ENCODE measurements around the gene ACACA. TPM values are rescaled to one million over a fixed set of nuclear protein-coding genes. Genes with fewer than 3 reads are reported as not detected.
A peak's percentile ranks its signal among the peaks of the same experiment; 100 is the strongest.
"Not testable (repeated sequence)": the region's sequence is repeated elsewhere in the genome, so short reads cannot be mapped to it uniquely, and the experiment has no call there.

The ACACA gene
- total RNA-seq, 2 experiments from 2014 or later = 38.6 to 46.3 TPM

- H3K27me3 Mint-ChIP-seq = no peaks in the 10 kb centered on the region
- H3K27ac Mint-ChIP-seq = no peak overlapping the region
- H3K9me3 Mint-ChIP-seq = no peaks in the 10 kb centered on the region
- peaks cover 20% of the 10 kb centered on the region for H3K36me3 Mint-ChIP-seq (ENCODE audit: low read depth)
- ChIA-PET CTCF (interaction anchor here (1.3 kb wide), 1 partner anchor 561 kb away, joined by 3 read pairs; no protein-coding TSS in a partner anchor), POLR2A (no interaction called here)
- no peak overlapping the region for H3K4me3 Mint-ChIP-seq
- H3K4me1 Mint-ChIP-seq = no peaks in the 10 kb centered on the region
- DNase-seq = no peak
Observed at GRCh38 chr17:37164057-37164456, 242.6 kb downstream of the ACACA start.

DNA sequence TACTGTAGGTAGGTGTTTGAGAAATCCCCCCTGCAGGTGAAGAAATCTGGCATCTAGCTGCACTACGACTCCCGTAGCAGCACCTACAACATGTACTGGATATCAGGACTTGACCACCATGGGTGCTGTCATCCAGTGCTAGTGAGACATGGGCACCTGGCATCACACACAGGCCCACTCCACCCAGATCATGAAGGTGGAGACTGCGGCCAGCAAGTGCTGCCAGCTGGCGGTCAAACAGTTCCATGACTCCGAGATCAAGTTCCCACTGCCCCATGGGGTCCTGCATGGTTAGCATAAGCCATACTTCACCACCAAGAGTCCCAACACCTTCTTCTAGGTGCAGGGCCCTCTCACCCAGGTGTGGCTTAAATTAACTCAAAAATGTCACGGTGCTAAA lies 243.8 kb downstream of the ACACA start:
- Mint-ChIP-seq H3K4me1 (no peaks in the 10 kb centered on the region), H3K27me3 (no peaks in the 10 kb centered on the region), H3K4me3 (no peak overlapping the region), H3K36me3 (ENCODE audit: low read depth) (peaks cover 24% of the 10 kb centered on the region), H3K27ac (no peak overlapping the region), H3K9me3 (no peaks in the 10 kb centered on the region)
- ChIA-PET POLR2A (no interaction called here), CTCF (no interaction called here)
- DNase-seq = no peak

GRCh38 chr17:37160944-37161343 lies 245.7 kb downstream of the ACACA start:
- no peak for DNase-seq
- Mint-ChIP-seq H3K36me3 (ENCODE audit: low read depth) (peaks cover 28% of the 10 kb centered on the region), H3K9me3 (no peaks in the 10 kb centered on the region), H3K27me3 (no peaks in the 10 kb centered on the region), H3K4me3 (no peak overlapping the region), H3K27ac (no peak overlapping the region), H3K4me1 (no peaks in the 10 kb centered on the region)
- ChIA-PET CTCF (no interaction called here), POLR2A (no interaction called here)

DNA sequence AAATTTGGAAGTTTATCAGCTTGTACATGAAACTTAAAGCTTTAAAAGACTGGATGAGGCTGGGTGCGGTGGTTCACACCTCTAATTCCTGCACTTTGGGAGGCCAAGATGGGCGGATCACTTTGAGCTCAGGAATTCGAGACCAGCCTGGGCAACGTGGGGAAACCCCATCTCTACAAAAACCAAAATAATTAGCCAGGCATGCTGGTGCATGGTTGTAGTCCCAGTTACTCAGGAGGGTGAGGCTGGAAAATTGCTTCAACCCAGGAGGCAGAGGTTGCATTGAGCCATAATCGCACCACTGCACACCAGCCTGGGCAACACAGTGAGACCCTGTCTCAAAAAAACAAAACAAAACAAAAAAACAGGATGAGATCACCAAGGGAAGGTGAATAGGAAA lies 248.3 kb downstream of the ACACA start:
- Mint-ChIP-seq H3K27me3 (no peaks in the 10 kb centered on the region), H3K27ac (no peak overlapping the region), H3K4me3 (no peak overlapping the region), H3K9me3 (no peaks in the 10 kb centered on the region), H3K4me1 (no peaks in the 10 kb centered on the region), H3K36me3 (ENCODE audit: low read depth) (peaks cover 28% of the 10 kb centered on the region)
- ChIA-PET POLR2A (no interaction called here), CTCF (no interaction called here)
- no peak for DNase-seq

DNA sequence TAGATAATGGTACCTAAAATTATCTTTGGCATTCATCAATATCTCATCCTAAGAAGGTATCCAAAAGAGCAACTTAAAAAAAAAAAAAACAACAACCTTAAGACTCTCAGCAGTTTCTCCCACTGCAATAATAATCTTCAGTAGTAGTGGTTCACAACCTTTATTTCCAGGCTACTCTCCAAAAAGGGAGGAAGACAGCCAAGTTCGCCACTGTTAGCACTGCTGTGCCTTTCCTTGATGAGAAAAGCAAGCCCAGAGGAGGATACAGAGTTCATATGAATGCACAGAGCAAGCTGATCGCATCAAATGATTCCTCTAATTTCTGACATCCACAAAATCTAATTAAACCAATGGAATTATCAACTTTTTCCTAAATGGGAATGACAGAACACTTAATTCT lies 258.5 kb downstream of the ACACA start:
- ChIA-PET POLR2A (interaction anchor here (1.0 kb wide), 1 partner anchor 10 kb away, joined by 6 read pairs; no protein-coding TSS in a partner anchor), CTCF (interaction anchor here (1.0 to 1.1 kb wide), 2 partner anchors 27 to 522 kb away, joined by 3 read pairs; no protein-coding TSS in a partner anchor)
- Mint-ChIP-seq H3K27ac (no peak overlapping the region), H3K4me1 (peaks cover 15% of the 10 kb centered on the region), H3K27me3 (no peaks in the 10 kb centered on the region), H3K9me3 (no peaks in the 10 kb centered on the region), H3K4me3 (no peak overlapping the region), H3K36me3 (ENCODE audit: low read depth) (peaks cover 20% of the 10 kb centered on the region)
- no peak for DNase-seq

- no peak for DNase-seq
- Mint-ChIP-seq H3K9me3 (no peaks in the 10 kb centered on the region), H3K4me1 (peaks cover 15% of the 10 kb centered on the region), H3K27ac (peak overlapping the region; percentile 53), H3K36me3 (ENCODE audit: low read depth) (peaks cover 18% of the 10 kb centered on the region), H3K4me3 (no peak overlapping the region), H3K27me3 (no peaks in the 10 kb centered on the region)
- CTCF ChIA-PET = interaction anchor here (1.1 kb wide), 2 partner anchors 28 to 100 kb away, joined by 3 read pairs; no protein-coding TSS in a partner anchor
- POLR2A ChIA-PET = interaction anchor here (1.0 kb wide), 1 partner anchor 9 kb away, joined by 6 read pairs; no protein-coding TSS in a partner anchor
Observed at GRCh38 chr17:37147301-37147812, 259.3 kb downstream of the ACACA start.

GRCh38 chr17:37146086-37147064 lies 260.3 kb downstream of the ACACA start:
- no peak overlapping the region for H3K4me3 Mint-ChIP-seq
- H3K4me1 Mint-ChIP-seq = peaks cover 15% of the 10 kb centered on the region
- H3K27me3 Mint-ChIP-seq = no peaks in the 10 kb centered on the region
- peaks cover 15% of the 10 kb centered on the region for H3K36me3 Mint-ChIP-seq (ENCODE audit: low read depth)
- ChIA-PET POLR2A (no interaction called here), CTCF (interaction anchor here (1.1 kb wide), 1 partner anchor 99 kb away, joined by 3 read pairs; no protein-coding TSS in a partner anchor)
- H3K27ac Mint-ChIP-seq = no peak overlapping the region
- H3K9me3 Mint-ChIP-seq = no peaks in the 10 kb centered on the region
- no peak for DNase-seq

- ChIA-PET POLR2A (no interaction called here), CTCF (no interaction called here)
- peaks cover 15% of the 10 kb centered on the region for H3K4me1 Mint-ChIP-seq
- no peak overlapping the region for H3K27ac Mint-ChIP-seq
- H3K4me3 Mint-ChIP-seq = no peak overlapping the region
- no peaks in the 10 kb centered on the region for H3K9me3 Mint-ChIP-seq
- peaks cover 12% of the 10 kb centered on the region for H3K36me3 Mint-ChIP-seq (ENCODE audit: low read depth)
- H3K27me3 Mint-ChIP-seq = no peaks in the 10 kb centered on the region
- no peak for DNase-seq
Observed at GRCh38 chr17:37144075-37144701, 262.4 kb downstream of the ACACA start.

DNA sequence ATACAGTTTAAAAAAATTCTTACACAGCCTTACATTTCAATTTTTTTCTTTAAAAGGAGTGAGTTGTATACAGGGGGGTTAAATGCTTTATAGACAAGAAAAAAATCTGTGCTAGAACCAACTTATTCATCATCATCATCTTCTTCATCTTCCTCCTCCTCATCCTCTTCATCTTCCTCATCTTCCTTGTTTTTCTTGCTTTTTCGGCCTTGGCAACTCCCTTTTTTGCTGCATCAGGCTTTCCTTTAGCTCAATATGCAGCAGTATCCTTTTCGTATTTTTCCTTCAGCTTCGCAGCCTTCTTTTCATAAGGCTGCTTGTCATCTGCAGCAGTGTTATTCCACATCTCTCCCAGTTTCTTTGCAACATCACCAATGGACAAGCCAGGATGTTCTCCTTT lies 263.1 kb downstream of the ACACA start:
- H3K36me3 Mint-ChIP-seq (ENCODE audit: low read depth) = peaks cover 12% of the 10 kb centered on the region
- H3K9me3 Mint-ChIP-seq, POLR2A ChIA-PET: not testable (repeated sequence)

DNA sequence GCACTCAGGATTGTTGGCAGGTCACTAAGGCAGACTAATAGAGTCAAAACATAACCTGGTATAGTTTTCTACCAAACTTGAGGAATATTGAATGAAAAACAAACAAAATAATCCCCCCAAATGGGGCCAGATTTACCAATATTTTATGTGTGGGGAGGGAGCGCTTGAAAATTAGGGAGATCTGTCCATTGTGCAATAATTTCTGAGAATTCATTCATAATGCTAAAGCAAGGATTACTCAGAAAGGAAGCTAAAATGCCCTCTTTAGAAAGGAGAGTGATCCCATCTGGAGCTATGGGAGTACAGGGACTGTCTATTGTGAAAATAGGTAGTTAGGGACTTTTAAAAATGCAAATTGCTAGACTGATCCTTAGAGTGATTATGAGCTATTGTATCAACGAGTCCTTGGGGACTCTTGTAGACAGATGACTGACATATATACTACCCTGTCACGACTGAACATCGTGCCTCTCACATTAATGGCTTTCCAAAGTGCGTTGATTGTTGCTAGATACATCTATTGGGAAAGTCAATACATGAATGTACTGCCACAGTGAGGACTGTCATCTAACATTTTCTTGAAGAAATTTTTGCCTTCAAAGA lies 264.2 kb downstream of the ACACA start:
- H3K36me3 Mint-ChIP-seq (ENCODE audit: low read depth) = peaks cover 12% of the 10 kb centered on the region
- ChIA-PET CTCF (interaction anchor here (0.6 to 1.0 kb wide), 2 partner anchors 97 to 515 kb away, joined by 3 read pairs; no protein-coding TSS in a partner anchor), POLR2A (no interaction called here)
- peaks cover 8% of the 10 kb centered on the region for H3K4me1 Mint-ChIP-seq
- DNase-seq = no peak
- no peak overlapping the region for H3K4me3 Mint-ChIP-seq
- H3K27ac Mint-ChIP-seq = no peak overlapping the region
- H3K9me3 Mint-ChIP-seq = no peaks in the 10 kb centered on the region
- no peaks in the 10 kb centered on the region for H3K27me3 Mint-ChIP-seq

More for the DNA sequence above, 263.1 kb downstream of the ACACA start:
- DNase-seq, CTCF ChIA-PET, H3K27me3 Mint-ChIP-seq, H3K27ac Mint-ChIP-seq, H3K4me3 Mint-ChIP-seq: not testable (repeated sequence)
- H3K4me1 Mint-ChIP-seq = peaks cover 15% of the 10 kb centered on the region

GRCh38 chr17:37138571-37139120 lies 268.0 kb downstream of the ACACA start:
- Mint-ChIP-seq H3K27ac (no peak overlapping the region), H3K4me3 (no peak overlapping the region), H3K27me3 (no peaks in the 10 kb centered on the region), H3K9me3 (no peaks in the 10 kb centered on the region), H3K4me1 (no peaks in the 10 kb centered on the region), H3K36me3 (ENCODE audit: low read depth) (peaks cover 4% of the 10 kb centered on the region)
- ChIA-PET POLR2A (interaction anchor here (0.5 to 1.2 kb wide), 4 partner anchors 9 to 1189 kb away, joined by 3 to 6 read pairs (median 3); no protein-coding TSS in a partner anchor), CTCF (no interaction called here)
- no peak for DNase-seq

DNA sequence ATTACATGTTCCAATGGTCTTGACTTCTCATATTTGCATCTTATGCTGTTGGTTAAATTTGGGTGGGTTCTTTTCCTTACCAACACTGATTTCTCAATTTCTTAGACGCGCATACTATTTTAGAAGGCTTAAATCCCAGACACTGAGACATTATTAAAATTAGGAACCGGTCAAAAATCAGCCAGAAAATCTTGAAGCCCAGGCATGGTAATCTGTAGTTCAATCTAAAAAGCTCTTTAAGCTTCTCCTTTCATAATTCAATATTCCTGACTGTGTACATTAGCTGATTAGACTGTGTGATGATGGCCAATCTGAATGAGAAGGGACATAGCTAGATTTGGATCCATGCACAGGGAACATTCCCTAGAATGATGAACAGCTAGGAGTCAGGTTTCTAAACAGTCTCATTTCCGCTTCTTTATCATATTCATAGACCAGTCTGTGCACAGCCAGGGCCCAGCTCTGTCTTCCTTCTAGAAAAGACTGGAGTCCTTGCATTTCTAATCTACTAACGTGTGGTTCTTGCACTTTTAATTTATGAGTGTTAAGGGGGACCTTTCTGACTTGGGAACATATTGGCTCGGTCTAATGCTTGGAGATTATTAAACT lies 268.6 kb downstream of the ACACA start:
- Mint-ChIP-seq H3K4me1 (no peaks in the 10 kb centered on the region), H3K27ac (no peak overlapping the region), H3K4me3 (no peak overlapping the region), H3K27me3 (no peaks in the 10 kb centered on the region), H3K9me3 (no peaks in the 10 kb centered on the region), H3K36me3 (ENCODE audit: low read depth) (peaks cover 3% of the 10 kb centered on the region)
- DNase-seq = no peak
- ChIA-PET CTCF (no interaction called here), POLR2A (interaction anchor here (0.7 to 1.2 kb wide), 2 partner anchors 9 to 50 kb away, joined by 3 to 6 read pairs; no protein-coding TSS in a partner anchor)

Measured in activated CD4-positive, alpha-beta memory T cell treated with anti-CD3 and anti-CD28 coated beads, Interleukin-2, amount 10 ng/mL, durations not matched to agents 7 days and 5 days (primary cell).